GM21526 (cell line): ENCODE measurements around the gene CLCN2.
"Not testable (repeated sequence)": the region's sequence is repeated elsewhere in the genome, so short reads cannot be mapped to it uniquely, and the experiment has no call there.

Source experiments
- ATAC-seq: cut with Tn5 transposase; IDR thresholded peaks from one replicate; pipeline ENCODE4 v1.9.1; 2021; ENCODE audit warnings: moderate library complexity; ENCODE audit not compliant: unreplicated experiment, low FRiP score

Gene CLCN2

DNA sequence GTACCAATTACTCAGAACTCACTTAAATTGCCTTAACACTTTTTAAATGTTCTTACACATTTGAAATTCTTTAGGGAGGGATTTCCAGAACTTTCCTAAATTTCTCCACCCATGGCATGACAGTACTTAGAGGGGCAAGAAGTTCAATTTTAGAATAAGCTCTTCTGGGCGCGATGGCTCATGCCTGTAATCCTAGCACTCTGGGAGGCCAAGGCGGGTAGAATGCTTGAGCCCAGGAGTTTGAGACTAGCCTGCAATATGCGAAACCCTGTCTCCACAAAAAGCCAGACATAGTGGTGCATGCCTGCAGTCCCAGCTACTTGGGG lies 13.4 kb downstream of the CLCN2 start:
- no peak for ATAC-seq

DNA sequence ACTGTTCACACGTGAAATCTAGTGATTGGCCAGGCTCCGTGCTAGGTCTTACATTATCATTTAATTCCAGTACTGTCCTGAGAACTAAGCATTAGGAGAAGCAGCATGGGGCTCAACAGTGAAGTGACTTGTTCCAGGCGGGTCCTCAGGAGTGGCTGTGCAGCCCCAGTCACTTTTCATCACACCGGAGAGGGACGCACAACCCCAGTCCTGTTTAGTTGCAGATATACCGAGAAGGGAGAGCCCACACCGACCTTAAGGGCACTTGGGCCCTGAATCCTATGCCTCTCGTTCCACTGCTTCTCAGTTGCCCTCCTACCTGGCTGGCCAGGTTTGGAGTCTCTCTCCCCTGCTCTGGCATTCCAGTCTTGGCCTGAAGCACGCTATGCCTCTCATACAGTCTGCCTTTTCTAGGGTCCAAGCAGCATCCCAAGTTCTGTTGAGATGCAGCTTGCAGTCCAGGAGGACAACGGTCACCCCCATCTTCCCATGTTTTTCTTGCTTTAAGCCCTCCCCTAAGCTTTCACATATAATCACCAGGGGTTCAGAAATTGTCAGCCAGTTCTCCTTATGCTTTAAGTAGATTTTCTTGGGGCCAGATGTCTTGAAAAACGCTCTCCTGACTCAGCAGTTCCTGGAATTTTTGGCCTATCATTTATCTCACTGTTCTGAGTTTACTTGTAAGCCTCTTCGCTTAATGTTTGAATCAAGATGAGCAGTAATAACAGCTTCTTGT lies 13.9 kb downstream of the CLCN2 start:
- ATAC-seq = no peak

DNA sequence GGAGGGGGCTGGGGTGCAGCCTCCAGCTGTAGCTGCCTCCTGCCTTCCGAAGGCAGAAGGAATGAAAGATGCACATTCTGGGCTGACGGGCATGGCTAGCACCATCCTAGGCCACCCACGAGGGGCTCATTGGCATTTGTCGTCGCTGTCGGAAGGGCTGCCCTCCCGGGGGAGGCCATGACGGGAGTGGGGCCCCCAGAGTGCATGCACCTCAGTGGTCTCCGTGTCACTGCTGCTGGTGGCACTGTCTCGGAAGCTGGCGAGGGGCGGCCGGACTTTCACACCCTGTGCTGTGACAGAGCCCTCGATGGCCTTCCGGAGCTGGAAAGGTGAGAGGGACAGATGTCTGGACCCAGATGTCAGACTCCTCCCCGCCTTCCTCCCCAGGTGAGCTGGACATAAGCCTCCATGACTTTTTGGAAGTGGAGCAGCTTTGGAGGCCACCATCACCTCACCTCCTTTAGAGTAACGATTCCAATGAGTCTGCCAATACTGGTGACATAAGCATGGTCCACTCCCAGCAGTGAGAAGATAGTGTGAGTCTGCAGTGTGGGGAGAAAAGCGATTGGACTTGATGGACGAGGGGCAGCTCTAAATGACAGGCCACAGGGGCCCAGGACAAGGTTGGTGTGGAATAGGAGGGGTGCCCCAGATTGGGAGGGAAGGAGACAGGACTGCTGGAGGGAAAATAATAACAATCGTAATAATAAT lies 14.8 kb downstream of the CLCN2 start:
- no peak for ATAC-seq

DNA sequence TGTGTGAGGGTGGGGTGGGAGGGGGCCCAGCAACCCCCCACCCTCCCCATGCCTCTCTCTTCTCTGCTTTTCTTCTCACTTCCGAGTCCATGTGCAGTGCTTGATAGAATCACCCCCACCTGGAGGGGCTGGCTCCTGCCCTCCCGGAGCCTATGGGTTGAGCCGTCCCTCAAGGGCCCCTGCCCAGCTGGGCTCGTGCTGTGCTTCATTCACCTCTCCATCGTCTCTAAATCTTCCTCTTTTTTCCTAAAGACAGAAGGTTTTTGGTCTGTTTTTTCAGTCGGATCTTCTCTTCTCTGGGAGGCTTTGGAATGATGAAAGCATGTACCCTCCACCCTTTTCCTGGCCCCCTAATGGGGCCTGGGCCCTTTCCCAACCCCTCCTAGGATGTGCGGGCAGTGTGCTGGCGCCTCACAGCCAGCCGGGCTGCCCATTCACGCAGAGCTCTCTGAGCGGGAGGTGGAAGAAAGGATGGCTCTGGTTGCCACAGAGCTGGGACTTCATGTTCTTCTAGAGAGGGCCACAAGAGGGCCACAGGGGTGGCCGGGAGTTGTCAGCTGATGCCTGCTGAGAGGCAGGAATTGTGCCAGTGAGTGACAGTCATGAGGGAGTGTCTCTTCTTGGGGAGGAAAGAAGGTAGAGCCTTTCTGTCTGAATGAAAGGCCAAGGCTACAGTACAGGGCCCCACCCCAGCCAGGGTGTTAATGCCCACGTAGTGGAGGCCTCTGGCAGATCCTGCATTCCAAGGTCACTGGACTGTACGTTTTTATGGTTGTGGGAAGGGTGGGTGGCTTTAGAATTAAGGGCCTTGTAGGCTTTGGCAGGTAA lies 15.9 kb downstream of the CLCN2 start:
- no peak for ATAC-seq

DNA sequence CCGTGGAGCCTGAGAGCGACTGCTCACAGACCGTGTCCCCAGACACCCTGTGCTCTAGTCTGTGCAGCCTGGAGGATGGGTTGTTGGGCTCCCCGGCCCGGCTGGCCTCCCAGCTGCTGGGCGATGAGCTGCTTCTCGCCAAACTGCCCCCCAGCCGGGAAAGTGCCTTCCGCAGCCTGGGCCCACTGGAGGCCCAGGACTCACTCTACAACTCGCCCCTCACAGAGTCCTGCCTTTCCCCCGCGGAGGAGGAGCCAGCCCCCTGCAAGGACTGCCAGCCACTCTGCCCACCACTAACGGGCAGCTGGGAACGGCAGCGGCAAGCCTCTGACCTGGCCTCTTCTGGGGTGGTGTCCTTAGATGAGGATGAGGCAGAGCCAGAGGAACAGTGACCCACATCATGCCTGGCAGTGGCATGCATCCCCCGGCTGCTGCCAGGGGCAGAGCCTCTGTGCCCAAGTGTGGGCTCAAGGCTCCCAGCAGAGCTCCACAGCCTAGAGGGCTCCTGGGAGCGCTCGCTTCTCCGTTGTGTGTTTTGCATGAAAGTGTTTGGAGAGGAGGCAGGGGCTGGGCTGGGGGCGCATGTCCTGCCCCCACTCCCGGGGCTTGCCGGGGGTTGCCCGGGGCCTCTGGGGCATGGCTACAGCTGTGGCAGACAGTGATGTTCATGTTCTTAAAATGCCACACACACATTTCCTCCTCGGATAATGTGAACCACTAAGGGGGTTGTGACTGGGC lies 16.7 kb downstream of the CLCN2 start:
- no peak for ATAC-seq

DNA sequence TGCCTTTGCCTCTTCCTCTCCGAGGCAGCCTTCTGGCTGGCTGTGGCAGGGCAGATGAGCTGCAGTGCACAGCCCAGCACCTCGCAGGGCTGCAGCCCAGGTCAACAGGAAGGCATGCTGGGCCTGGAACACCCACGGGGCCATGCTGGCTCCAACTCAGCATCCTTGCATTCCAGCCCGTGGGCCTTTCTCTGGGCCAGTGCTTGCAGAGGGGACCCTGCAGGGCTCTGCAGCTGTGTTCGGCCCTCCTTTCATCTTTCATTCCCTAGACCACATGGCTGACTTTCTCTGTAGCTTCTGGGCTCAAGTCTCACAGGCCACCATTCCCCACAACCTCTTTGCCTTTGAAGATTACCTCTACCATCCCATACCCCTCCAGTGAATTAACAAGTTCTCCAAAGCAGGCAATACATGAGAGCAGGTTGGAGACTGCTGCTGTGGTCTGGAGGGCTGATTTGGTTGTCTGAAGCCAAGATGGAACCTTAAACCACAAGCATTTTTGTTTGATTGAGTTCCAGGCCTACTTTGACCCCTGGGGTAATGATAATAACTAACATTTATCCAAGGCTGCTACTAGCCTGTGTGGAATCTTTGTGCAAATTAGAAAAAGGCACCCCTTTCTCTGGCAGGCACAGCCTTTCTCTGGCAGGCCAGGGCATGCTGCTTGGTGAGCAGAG lies 18.1 kb downstream of the CLCN2 start:
- no peak for ATAC-seq

DNA sequence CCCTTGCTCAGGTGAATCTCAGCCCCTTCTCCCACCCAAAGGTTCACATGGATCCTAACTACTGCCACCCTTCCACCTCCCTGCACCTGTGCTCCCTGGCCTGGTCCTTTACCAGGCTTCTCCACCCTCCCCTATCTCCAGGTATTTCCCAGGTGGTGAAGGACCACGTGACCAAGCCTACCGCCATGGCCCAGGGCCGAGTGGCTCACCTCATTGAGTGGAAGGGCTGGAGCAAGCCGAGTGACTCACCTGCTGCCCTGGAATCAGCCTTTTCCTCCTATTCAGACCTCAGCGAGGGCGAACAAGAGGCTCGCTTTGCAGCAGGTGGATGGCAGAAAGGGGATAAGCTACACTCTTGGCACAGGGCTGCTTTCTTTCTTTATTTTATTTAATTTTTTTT lies 19.5 kb downstream of the CLCN2 start:
- no peak for ATAC-seq

DNA sequence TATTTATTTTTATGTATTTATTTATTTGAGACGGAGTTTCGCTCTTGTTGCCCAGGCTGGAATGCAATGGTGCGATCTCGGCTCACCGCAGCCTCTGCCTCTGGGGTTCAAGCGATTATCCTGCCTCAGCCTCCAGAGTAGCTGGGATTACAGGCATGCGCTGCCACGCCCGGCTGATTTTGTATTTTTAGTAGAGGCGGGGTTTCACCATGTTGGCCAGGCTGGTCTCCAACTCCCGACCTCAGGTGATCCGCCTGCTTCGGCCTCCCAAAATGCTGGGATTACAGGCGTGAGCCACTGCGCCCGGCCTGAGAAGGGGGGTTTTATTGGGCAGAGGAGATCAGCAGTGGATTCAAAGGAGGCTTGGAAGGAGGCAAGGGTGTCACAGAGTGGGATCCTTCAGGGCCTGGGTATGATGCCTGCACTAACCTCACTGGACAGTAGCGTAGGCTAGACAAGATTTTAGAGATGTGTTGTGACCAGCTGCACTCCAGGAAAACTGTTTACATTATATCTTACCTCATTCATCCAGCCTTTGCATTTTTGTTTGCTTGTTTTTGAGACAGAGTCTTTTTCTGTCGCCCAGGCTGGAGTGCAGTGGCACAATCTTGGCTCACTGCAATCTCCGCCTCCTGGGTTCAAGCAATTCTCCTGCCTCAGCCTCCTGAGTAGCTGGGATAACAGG lies 21.8 kb downstream of the CLCN2 start:
- ATAC-seq = not testable (repeated sequence)

DNA sequence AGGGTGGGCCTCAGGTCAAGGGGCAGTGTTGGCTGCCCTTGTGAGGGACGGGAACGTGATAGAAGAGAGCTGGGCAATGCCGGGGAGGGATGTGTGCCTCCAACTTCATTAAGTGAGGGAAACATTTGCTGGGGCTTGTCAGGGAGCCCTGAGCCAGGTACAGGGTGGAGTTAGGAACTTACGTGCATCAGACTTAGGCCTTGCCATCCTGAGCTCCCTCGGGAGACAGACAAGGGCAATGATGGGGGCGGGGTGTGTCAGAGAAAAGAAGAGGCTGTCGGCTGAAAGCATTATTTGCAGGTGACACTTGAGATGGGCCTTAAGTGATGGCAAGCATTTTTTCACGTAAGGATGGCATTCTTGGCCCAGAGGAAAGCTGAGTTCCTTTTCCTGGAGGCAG lies 22.4 kb downstream of the CLCN2 start:
- no peak for ATAC-seq

DNA sequence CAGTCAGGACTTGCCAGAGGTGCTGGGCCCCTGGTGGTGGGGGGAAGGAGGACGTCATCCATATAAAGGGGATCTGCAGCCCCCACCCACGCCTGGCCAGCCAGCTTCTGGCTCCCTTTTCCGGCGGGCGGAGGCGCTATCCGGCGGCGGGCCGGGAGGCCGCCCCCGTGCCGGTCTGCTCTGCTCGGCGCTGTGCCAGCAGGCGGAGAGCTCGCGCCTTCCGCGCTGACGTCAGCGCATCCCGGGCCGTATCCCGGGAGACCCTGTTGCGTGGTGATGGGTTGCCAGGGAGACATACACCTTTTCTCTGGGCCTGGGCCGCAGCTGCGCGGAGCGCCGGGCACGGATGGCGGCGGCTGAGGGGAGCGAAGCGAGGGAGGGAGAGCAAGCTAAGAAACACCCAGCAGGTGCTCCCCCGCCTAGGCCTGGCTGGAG lies 22.9 kb downstream of the CLCN2 start:
- ATAC-seq = no peak

DNA sequence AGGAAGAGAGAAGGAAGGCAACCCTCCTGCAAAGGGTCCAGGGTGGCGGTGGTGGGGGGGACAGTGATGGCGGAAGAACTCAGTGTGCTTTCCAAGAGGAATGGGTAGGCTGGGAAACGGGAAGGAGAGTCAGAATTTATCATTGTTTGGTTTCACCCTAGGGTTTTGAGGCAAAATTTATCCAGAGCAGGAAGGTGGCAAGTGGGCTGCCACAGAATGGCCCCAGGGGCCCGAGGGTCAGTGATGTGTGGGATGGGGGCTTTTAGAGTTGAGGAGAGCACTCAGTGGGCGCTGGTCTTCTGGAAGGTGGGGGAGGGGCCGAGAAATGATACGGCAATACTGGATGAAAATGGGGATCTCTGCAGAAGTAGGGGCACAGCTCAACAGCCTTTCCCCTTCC lies 23.4 kb downstream of the CLCN2 start:
- no peak for ATAC-seq

DNA sequence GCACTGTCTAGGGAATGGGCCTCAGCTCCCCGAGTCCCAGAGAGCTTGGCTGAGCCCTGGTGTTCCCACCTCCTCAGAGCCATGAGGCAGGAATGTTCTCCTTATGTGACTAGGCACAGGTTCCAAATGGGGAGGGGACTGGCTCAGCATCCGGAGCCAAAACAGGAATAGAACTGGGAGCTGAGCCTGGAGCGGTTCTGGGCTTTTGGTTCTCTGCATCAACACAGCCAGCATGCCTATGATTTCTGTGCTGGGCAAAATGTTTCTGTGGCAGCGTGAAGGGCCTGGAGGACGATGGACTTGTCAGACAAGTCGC lies 24.0 kb downstream of the CLCN2 start, which contains the start of gene FAM131A:
FAM131A (plus strand) TSS at position 202 of the 316 bp plus-strand sequence; CDS start at position 233, 31 bp downstream.
- ATAC-seq = no peak

DNA sequence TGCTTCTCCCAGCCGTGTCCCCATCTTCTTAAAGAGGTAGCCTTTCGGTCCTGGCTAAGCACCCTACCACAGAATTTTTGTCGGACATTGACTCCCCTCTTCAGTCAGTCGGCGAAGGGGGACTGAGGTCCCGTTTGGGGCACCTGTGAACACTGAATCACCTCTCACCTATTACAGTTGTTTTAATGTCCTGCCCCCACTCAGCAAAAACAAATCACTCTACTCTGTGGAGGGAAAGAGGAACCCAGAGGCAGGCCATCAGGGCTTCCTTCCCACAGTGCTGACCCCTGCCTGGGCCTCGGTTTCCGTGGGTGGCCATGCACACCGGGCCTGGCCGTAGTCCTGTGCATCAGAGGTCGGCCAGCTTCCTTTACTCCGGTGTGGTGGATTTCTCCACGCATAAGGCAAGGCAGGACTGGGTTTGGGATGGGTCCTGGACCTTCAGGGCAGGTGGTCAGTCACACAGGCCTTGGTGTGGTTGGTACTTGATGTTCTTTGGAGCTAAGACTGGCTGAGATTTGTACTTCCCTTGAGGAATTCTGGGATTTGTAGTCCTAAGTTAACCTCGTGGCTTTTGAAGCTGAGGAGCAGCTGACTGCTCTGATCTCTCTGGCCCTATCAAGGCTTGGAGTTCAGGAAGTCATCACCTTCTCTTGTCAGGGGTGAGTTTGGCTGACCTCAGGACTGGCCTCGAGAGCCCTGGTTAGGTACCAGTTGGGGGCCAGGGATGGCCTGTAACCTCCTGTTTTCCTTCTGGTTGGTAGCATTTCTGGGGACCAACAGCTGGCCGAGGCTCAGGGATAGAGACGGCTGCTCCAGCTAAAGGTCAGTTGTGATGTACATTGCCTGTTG lies 24.6 kb downstream of the CLCN2 start:
- ATAC-seq = no peak

DNA sequence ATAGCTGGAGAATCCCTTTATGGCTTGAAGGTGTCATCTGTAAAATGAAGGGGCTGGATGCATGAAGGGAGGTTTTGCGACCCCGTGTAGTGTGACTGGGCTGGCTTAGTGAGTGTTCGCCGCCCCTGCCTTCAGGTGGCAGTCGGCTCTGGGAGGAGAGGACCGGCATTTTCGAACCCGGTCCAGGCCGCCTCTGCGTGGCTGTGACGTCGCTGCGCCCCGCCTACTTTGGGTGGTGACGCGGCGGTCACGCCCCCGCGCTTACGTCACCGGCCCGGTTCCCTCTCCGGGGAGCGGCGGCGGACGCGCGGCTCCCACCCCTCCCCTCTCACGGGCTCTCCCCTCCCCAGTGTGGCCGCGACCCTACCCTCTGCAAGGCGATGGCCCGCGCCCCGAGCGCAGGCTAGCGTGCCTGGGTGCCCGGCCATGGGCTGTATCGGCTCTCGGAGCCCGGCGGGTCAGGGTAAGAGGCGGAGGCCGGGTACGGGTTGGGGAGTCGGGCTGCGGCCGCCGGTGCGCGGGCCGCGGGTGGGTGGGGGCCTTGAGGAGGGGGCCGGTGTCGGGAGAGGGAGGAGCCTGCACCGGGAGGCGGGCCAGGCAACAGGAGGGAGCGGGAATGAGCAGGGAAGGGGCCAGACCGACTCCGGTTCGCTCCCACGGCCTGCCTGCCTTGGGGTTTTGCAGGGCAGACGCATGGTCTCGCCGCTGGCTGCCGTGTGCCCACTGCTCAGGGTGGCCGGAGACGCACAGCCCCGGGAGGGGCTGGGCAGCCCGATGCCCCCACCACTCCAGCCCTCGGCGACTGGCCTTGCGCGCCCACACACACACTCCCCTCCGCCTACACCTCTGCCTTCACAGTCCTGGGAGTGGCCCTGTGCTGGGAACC lies 25.5 kb downstream of the CLCN2 start:
- ATAC-seq = peak; percentile 71

DNA sequence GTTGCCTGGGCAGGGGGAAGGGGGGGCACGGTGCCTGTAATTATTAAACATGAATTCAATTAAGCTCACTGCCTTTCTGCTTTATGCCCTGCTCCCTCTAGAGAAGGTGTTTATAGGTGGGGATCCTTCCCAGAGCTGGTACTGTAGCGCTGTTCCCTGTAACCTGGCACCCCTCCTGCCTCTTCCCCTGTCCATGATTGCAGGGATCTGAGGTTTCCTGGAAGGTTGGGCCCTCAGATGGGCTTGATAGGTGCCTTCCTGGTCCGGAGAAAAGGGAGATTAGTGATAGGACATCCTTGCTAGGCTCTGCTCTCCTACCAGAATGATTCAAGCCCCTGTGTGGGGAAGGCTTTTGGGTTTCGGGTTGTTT lies 26.1 kb downstream of the CLCN2 start:
- no peak for ATAC-seq

DNA sequence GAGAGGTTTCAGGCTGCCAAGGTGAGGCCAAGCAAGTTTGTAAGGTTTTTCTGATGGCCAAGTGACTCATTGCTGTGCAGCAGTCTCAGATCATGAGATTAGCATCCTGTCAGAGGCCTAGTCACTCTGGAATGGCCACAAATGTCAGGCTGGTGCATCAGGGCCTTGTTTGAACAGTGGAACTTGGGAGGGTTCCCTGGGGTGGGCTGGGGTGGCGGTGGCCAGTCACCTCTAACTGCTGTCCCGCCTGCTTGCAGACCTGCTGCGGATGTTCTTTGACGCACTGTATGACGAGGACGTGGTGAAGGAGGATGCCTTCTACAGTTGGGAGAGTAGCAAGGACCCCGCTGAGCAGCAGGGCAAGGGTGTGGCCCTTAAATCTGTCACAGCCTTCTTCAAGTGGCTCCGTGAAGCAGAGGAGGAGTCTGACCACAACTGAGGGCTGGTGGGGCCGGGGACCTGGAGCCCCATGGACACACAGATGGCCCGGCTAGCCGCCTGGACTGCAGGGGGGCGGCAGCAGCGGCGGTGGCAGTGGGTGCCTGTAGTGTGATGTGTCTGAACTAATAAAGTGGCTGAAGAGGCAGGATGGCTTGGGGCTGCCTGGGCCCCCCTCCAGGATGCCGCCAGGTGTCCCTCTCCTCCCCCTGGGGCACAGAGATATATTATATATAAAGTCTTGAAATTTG lies 26.8 kb downstream of the CLCN2 start:
- no peak for ATAC-seq

DNA sequence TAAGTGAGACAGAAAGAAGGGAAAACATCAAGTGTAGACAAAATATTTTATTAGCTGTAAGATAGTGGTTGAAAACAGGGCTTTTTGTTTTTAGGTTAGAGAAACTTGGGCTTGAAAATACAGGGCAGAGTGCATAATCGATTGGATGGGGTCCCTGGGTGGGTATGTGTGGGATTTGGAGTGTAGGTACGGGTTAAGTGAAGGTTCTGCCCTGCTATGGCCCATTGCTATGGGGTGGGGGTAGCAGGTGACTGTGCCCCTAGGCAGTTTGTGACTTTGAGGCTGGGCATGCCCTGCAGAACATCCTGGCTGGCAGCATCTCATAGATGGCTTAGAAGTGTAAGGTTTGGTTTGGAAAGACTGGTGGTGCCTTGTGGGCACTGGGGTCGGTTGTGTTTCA lies 27.7 kb downstream of the CLCN2 start:
- no peak for ATAC-seq
